GM12892 (cell line): ENCODE data around the gene UBN1.

Source experiments
- DNase-seq: peaks from one replicate; pipeline ENCODE4 v3.0.0; 2011; ENCODE audit not compliant: insufficient read length
- FAIRE-seq: peaks from 2 replicates; lab custom pipeline; 2011; peaks lifted over from hg19 to GRCh38; lab: Jason Lieb, UNC
- POLR2A ChIP-seq: IDR thresholded peaks from 2 replicates; pipeline ENCODE4 v1.6.1; 2011; ENCODE audit warnings: low read depth, low read length, control low read depth
- POLR2AphosphoS5 ChIP-seq: IDR thresholded peaks from 2 replicates; pipeline ENCODE4 v1.6.1; 2011; ENCODE audit warnings: low read depth, low read length, control low read depth
- TAF1 ChIP-seq: IDR thresholded peaks from 2 replicates; pipeline ENCODE4 v1.6.1; 2011; ENCODE audit warnings: low read depth, mild to moderate bottlenecking, control low read depth, low read length, borderline replicate concordance

UBN1 gene

GRCh38 chr16:4879049-4879448 is 31.8 kb downstream of the UBN1 start:
- TF ChIP-seq POLR2A (no peak), TAF1 (no peak), POLR2AphosphoS5 (no peak)
- no peak for FAIRE-seq
- no peak for DNase-seq

GRCh38 chr16:4880006-4880580 is 32.8 kb downstream of the UBN1 start:
- no peak for FAIRE-seq
- no peak for DNase-seq
- no peak for TF ChIP-seq POLR2A
- no peak for TF ChIP-seq TAF1
- no peak for TF ChIP-seq POLR2AphosphoS5

DNA sequence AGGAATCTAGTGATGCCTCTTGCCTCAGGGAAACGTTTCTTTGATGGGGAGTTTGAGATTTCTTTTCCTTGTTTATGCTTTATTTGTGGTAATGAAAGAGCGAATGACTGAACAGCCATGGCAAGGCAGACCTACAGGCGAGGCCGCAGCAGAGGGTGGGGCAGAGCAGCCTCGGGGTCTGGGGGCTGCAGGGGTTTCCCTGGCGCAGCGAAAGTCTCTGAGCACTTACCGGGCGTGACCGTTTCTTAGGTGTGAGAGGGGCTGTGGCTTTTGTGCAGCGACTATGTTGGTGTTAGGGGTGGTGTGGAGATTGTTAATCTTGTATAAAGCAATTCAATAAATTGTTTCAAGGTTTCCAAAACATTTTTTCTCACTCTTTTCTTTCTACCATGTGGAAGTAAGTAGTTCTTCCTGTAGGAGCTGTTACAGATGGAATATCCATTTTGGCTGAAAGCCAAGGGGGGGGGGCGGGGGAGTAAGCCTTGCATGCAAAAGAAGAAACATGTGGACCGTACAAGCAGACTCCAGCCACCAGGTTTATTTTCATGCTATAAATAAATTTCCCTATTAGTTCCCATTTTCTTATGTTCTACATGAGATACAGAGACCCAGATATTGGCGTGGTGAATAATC is 34.8 kb downstream of the UBN1 start:
- FAIRE-seq (no peak), DNase-seq (no peak)
- TF ChIP-seq TAF1 (no peak), POLR2A (no peak), POLR2AphosphoS5 (no peak)

DNA sequence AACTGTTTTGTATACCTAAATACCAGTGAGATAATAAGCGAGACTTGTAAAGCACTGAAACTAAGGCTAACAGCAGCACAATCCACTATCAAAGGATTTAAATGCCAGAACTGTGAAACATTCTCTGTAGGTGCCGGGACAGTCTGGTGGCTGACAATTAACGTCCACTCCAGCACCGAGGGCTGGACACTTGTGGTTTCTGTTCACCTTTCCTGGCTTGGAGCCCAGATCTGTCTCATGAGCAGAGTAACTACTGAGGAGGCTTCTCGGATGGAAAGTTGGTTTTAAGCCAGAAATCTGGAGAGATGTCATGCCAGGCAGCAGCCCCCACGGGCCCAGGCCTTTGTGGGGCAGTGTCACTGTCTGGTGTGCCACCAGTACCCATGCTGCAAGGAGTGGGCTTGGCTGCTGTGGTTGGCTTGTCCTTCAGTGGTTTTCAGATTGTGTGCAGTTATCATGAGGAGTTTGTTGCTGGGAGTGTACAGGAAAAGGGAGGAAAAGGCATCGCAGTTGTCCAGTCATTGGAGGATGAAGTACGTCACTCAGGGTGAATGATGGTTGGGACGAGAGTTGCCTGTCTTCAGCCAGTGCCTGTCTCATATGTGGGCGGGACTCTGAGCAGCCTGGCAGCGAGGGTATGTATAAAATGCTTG is 35.5 kb downstream of the UBN1 start:
- DNase-seq (no peak), FAIRE-seq (no peak)
- TF ChIP-seq POLR2AphosphoS5 = no peak
- no peak for TF ChIP-seq TAF1
- no peak for TF ChIP-seq POLR2A

GRCh38 chr16:4883501-4883900 is 36.2 kb downstream of the UBN1 start:
- FAIRE-seq (no peak), DNase-seq (no peak)
- TF ChIP-seq TAF1 (no peak), POLR2AphosphoS5 (no peak), POLR2A (0 out of 2 replicates have a peak, but pooled peaks have one; percentile 16)

DNA sequence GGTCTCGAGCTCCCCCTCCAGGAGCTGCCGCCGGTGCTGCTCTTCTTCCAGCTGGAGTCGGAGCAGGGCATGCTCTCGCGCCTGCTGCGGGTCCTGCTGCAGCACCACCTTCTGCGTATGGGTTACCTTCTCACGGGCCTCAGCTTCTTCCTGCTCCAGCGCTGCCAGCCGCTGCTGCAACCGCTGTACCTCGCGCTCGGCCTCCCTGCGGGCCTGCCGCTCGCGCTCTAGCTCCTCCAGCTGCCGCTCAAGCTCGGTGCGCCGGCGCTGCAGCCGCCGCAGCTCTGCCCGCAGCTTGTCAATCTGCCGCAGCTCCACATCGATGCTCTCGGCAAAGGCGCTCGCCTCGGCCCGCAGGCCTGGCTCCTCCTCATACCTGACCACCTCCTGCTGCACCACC is 36.9 kb downstream of the UBN1 start:
- no peak for TF ChIP-seq TAF1
- TF ChIP-seq POLR2A = no peak
- TF ChIP-seq POLR2AphosphoS5 = no peak
- no peak for FAIRE-seq
- no peak for DNase-seq

- FAIRE-seq (no peak), DNase-seq (no peak)
- TF ChIP-seq TAF1 (no peak), POLR2A (no peak), POLR2AphosphoS5 (no peak)
These were observed 37.9 kb downstream of the UBN1 start for GRCh38 chr16:4884972-4885874.

DNA sequence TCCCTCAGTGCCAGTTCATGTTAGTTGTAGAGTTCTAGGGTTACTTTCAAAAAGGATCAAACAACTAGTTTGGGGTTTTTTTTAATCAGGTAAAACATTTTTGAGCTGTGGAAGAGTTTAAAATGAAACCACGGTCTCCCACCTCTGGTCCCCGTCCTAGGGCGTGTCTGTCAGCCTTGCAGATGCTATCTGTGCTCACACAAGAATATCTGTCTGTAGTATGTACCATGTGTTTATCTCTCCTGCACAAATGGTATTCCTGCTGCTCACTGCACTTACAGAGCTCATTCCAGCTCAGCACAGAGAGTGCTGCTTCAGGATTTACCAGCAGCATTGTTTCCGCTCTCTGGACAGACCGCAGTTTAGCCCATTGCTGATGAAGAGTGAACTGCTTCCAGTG is 38.9 kb downstream of the UBN1 start:
- FAIRE-seq (no peak), DNase-seq (no peak)
- TF ChIP-seq TAF1 = no peak
- no peak for TF ChIP-seq POLR2AphosphoS5
- TF ChIP-seq POLR2A = no peak

- TF ChIP-seq TAF1 (no peak), POLR2AphosphoS5 (no peak), POLR2A (no peak)
- DNase-seq (no peak), FAIRE-seq (no peak)
These were observed 41.3 kb downstream of the UBN1 start for GRCh38 chr16:4888428-4889135.

DNA sequence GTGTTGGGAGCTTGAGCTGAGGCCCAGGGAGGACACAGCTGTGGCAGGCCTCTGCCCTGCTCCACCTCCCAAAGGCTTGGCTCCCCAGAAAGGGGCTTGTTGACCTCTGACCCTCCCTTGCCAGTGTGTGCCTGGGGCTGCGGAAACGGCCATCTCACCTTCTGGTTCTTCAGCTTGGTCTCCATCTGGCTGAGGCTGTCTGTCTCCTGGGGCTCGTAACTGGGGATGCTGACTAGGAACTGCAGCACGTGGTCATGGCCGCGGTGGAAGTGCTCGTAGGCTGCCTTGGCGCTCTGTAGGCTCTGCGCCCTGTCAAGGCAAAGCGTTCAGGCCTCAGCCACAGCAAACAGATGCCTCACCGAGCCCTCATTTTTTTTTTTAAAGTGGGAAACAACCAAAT is 42.7 kb downstream of the UBN1 start:
- TF ChIP-seq POLR2AphosphoS5 (no peak), POLR2A (no peak), TAF1 (no peak)
- FAIRE-seq (no peak), DNase-seq (no peak)
